GM12874 (cell line): ENCODE results near the gene OR5B2.

Source experiments
- TF ChIP-seq, protein P1 (sequence below): IDR thresholded peaks from 2 replicates; pipeline ENCODE4 v1.5.1; 2011; ENCODE audit warnings: low read depth, mild to moderate bottlenecking, control low read depth, low read length, moderate library complexity; ENCODE audit not compliant: insufficient read depth

Gene OR5B2

GRCh38 chr11:58428021-58428420, at the start of gene OR5B2:
Gene OR5B2, minus strand, starts transcription at chr11:58428121. Its CDS starts 4,860 bp downstream, at chr11:58423261.
- TF ChIP-seq, protein P1, sequence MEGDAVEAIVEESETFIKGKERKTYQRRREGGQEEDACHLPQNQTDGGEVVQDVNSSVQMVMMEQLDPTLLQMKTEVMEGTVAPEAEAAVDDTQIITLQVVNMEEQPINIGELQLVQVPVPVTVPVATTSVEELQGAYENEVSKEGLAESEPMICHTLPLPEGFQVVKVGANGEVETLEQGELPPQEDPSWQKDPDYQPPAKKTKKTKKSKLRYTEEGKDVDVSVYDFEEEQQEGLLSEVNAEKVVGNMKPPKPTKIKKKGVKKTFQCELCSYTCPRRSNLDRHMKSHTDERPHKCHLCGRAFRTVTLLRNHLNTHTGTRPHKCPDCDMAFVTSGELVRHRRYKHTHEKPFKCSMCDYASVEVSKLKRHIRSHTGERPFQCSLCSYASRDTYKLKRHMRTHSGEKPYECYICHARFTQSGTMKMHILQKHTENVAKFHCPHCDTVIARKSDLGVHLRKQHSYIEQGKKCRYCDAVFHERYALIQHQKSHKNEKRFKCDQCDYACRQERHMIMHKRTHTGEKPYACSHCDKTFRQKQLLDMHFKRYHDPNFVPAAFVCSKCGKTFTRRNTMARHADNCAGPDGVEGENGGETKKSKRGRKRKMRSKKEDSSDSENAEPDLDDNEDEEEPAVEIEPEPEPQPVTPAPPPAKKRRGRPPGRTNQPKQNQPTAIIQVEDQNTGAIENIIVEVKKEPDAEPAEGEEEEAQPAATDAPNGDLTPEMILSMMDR, result no peak

DNA sequence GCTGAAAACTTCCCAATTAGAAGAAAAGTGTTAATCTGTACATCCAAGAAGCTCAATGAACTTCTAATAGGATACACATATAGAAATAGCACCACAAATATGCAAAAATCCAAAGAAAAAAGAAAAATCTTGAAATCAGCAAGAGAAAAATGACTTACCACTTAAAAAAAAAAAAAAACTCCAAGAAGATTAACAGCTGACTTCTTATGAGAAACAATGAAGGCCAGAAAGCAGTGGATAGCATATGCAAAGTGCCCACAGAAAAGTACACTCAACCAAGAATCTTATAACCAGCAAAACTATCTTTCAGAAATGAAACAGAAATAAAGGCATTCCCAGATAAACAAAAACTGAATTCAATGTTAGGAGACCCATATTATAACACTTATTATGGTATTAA, 44.0 kb upstream of the OR5B2 start:
- TF ChIP-seq, protein P1, result no peak

DNA sequence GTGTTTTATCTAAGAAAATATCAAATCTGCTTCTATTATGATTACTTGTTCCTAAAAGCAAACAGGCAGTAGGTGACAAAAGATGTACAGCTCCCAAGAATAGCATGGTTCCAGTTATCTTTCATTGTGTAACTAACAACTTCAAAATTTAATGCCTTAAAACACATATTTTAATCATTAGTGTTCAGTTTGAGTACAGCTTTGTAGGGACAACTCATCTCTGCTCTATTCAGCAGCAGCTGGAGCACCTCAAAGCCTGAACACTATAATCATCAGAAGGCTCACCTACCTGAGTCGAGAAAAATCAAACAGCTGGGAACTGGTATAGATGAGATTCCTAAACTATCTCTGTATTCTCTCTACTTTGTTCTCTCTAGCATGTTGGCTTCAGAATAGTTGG, 38.4 kb upstream of the OR5B2 start:
- TF ChIP-seq, protein P1, result no peak

DNA sequence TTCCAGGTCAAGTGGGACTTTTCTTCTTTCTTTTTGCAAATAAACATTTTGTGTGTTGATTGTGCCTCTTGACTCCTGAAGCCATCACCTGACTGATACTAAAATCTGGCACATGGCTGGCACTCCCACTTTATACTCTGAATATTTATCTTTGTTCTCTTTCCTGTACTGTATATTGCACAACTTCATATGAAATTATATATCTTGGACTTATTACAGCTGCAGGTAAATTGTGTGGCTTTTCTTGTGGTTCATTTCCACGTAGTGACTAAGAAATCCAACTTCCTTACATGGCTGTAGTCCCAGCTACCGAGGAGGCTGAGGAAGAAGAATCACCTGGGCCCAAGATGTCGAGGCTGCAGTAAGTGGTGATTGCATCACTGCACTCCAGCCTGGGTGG, 37.8 kb upstream of the OR5B2 start:
- TF ChIP-seq, protein P1, result no peak

GRCh38 chr11:58451585-58451984, 23.7 kb upstream of the OR5B2 start:
- TF ChIP-seq, protein P1, result no peak

- TF ChIP-seq, protein P1, result no peak
These were observed 18.4 kb upstream of the OR5B2 start for GRCh38 chr11:58446294-58446693.

GRCh38 chr11:58444300-58444699, 16.4 kb upstream of the OR5B2 start:
- TF ChIP-seq, protein P1, result no peak

- TF ChIP-seq, protein P1, result no peak
These were observed 14.2 kb upstream of the OR5B2 start, which contains the start of gene OR5B12 for GRCh38 chr11:58442136-58442535. Gene OR5B12, minus strand, starts transcription at chr11:58442236. Its CDS starts 2,085 bp downstream, at chr11:58440151.
